ENCODE measurements around the gene CACNA2D1.

Gene CACNA2D1

GRCh38 chr7:82445271-82445670, 1.7 kb upstream of the CACNA2D1 start:
- in situ Hi-C loops (cut with MboI; ENCODE audit: low sequenced_read_pairs, unreplicated experiment): no loop called here
- TF ChIP-seq, protein P1, sequence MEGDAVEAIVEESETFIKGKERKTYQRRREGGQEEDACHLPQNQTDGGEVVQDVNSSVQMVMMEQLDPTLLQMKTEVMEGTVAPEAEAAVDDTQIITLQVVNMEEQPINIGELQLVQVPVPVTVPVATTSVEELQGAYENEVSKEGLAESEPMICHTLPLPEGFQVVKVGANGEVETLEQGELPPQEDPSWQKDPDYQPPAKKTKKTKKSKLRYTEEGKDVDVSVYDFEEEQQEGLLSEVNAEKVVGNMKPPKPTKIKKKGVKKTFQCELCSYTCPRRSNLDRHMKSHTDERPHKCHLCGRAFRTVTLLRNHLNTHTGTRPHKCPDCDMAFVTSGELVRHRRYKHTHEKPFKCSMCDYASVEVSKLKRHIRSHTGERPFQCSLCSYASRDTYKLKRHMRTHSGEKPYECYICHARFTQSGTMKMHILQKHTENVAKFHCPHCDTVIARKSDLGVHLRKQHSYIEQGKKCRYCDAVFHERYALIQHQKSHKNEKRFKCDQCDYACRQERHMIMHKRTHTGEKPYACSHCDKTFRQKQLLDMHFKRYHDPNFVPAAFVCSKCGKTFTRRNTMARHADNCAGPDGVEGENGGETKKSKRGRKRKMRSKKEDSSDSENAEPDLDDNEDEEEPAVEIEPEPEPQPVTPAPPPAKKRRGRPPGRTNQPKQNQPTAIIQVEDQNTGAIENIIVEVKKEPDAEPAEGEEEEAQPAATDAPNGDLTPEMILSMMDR (IDR thresholded peaks at IDR 0.05; ENCODE audit: borderline replicate concordance, control extremely low read depth, extremely low read depth, insufficient read depth, missing control alignments): no peak
- DNase-seq (ENCODE audit: low spot score): no peak

DNA sequence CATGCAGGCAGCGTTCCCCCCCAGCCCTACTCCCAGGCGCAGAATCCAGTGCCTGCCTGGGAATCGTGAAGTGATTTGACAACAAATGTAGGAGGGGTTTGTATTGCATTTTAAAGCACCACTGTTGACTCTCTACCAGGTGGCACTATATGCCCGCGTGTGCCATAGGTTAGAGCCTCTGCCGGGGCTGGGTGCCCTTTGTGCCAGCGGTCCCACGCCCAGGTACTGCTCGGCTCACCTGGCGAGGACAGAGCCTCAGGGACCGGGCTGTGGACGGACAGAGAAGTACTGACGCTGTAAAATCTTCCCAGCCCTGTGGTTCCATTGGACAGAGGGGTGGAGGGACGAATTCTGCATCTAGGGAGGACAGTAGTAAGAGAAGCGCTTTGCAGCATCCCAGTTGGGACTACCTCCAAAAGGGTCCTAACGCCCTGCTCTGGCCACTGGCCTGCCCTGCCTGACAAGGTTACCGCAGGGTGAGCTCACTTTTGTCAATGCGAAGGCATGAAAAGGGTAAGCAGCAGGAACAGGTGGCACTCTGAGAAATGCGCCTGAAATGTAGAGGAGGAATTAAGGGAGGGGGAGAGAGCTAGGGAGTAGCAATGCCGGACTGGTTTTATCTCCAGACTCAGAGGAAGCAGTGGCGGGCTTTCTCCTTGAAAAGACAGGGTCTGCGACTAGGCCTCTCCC, 788 bp upstream of the CACNA2D1 start:
- TF ChIP-seq, protein P1 (IDR thresholded peaks at IDR 0.05; ENCODE audit: borderline replicate concordance, control extremely low read depth, extremely low read depth, insufficient read depth, missing control alignments): no peak
- DNase-seq (ENCODE audit: low spot score): no peak
- in situ Hi-C loops (cut with MboI; ENCODE audit: low sequenced_read_pairs, unreplicated experiment): no loop called here

- in situ Hi-C loops (cut with MboI; ENCODE audit: low sequenced_read_pairs, unreplicated experiment): no loop called here
- TF ChIP-seq, protein P1 (IDR thresholded peaks at IDR 0.05; ENCODE audit: borderline replicate concordance, control extremely low read depth, extremely low read depth, insufficient read depth, missing control alignments): no peak
- DNase-seq (ENCODE audit: low spot score): peak; percentile 37
These were observed 486 bp downstream of the CACNA2D1 start for GRCh38 chr7:82443036-82443546.

DNA sequence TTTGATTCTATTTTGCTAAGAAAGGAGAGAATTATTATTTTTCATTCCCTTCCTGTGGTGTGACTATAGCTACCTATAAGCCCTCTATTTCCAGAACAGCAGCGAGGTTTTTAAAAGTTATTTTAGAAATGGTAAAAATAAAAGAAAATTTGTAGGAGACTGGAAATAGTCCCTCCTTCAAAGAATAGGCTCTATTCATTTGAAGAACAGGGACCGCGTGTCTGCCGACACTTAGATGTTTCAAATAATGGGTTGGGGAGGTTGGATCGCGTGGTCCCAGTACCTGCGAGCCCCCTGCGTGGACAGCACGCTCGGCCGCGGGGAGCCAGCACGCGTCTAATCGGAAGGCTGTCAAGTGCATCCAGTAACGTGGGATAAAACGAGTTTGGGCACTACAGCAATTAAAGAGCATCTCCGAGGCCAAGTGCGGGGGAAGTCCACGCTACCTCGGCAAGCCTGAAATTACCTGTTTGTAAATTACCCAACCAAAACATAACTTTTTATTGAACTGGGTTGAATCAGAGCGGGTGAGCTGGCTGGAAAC, 1.0 kb downstream of the CACNA2D1 start:
- TF ChIP-seq, protein P1 (IDR thresholded peaks at IDR 0.05; ENCODE audit: borderline replicate concordance, control extremely low read depth, extremely low read depth, insufficient read depth, missing control alignments): no peak
- no peak for DNase-seq (ENCODE audit: low spot score)
- in situ Hi-C loops (cut with MboI; ENCODE audit: low sequenced_read_pairs, unreplicated experiment): no loop called here

DNA sequence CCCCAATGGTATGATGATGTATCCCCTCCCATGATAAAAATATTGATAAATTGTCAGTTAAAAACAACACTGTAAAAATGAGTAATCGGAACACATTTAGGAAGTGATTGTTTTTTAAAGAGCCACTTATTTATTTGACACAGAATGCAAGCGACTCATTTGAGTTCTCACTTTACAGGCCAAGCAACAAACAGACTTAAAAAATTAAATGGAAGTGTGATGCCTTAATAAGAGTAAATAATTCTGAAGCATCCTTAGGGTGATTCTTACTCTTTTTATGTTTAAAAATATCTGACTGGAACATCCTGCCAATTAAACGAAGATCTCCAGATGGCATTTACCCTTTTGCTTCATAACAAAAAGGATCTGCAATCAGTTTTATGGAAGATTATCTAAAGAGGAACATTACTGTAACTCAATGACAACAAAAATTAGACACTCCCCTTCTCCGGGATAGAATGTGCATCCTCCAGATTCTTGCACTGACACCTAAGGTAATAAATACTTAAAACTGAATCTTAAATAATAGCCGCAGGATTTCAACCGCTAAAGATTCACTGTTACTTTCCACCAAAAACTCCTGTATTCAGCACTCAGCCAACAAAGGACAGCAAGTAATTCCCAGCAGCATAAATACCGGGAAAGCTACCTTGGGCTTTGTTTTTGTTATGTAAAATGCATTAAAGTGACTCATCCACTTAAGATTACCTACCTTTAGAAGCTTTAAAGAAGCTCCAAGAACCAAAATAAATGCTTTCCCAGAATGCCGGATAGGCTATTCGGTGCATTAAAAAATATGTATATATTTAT, 1.7 kb downstream of the CACNA2D1 start:
- in situ Hi-C loops (cut with MboI; ENCODE audit: low sequenced_read_pairs, unreplicated experiment): no loop called here
- TF ChIP-seq, protein P1 (IDR thresholded peaks at IDR 0.05; ENCODE audit: borderline replicate concordance, control extremely low read depth, extremely low read depth, insufficient read depth, missing control alignments): no peak
- DNase-seq (ENCODE audit: low spot score): no peak

DNA sequence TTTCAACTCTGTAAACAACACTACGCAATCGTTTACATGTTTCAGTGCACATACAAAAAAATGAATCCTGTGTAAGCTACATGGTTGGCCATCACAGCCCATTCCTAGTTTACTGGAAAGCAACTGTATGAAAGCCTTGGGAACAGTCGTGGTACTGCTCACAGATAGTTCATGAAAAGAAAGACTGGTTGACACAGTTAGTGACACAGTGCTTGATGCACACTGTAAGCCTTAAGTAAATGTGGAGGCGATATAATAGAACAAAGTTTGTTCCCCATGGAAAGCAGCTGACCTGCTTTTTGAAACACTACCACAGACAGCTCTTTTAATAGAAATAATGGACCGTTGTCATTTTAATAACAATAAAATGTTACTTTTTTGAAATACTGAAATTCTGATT, 5.1 kb downstream of the CACNA2D1 start:
- TF ChIP-seq, protein P1 (IDR thresholded peaks at IDR 0.05; ENCODE audit: borderline replicate concordance, control extremely low read depth, extremely low read depth, insufficient read depth, missing control alignments): no peak
- in situ Hi-C loops (cut with MboI; ENCODE audit: low sequenced_read_pairs, unreplicated experiment): no loop called here
- DNase-seq (ENCODE audit: low spot score): no peak

Measured in GM13976 (cell line).